K562 (cell line): Measurements from ENCODE around the gene C1orf167. TPM values are rescaled to one million over a fixed set of nuclear protein-coding genes. Genes with fewer than 3 reads are reported as not detected.

Experiments used
- MYC ChIP-seq, 2 experiments: fragments of 250-450 bp in 1 of 2; sonication (Bioruptor Pico) in 1 of 2; IDR thresholded peaks; 2 replicates each; pipeline versions ENCODE4 v1.5.1 to v1.6.1; 2012 to 2021; ENCODE audit warnings: low read depth in 2 of 2, borderline replicate concordance in 1 of 2, improper control_type of control experiment in 1 of 2, low read length in 1 of 2, mild to moderate bottlenecking in 1 of 2, moderate library complexity in 1 of 2
- polyA plus RNA-seq, 8 experiments: library from polyadenylated mRNA; depleted of rRNA in 4 of 8; stranded (reverse) in 5 of 8; unstranded in 3 of 8; fragments of >200 nt; fragmentation: Nextera tagmentation in 2 of 8; fragmentation: Illumina TruSeq in 1 of 8; extraction: Ambion mirVana in 2 of 8; extraction: Trizol in 1 of 8; gene quantifications; 2 replicates each; pipeline versions ENCODE4 v1.2.1 to v1.2.3, GENCODE V29; 2011 to 2014; ENCODE audit warnings: inconsistent platforms in 1 of 8, missing spikeins in 1 of 8
- total RNA-seq, 7 experiments: library from RNA; depleted of rRNA in 6 of 7; stranded (reverse); fragments of >200 nt in 6 of 7; fragmentation: Illumina TruSeq in 2 of 7; extraction: Trizol in 2 of 7; gene quantifications; 2 replicates each; pipeline versions ENCODE4 v1.2.1 to v1.2.3, GENCODE V29; 2011 to 2021; ENCODE audit warnings: low replicate concordance in 1 of 7
- TF ChIP-seq, protein P1 (sequence below): fragments of 450-650 bp; IDR thresholded peaks from 2 replicates; pipeline ENCODE4 v1.6.1; 2016; ENCODE audit warnings: mild to moderate bottlenecking, moderate library complexity
- TF ChIP-seq, protein P2 (sequence below): fragments of 200-800 bp; sonication (Bioruptor generic); IDR thresholded peaks from 2 replicates; pipeline ENCODE4 v1.6.1; 2016; ENCODE audit warnings: missing genetic modification characterization, missing compliant biosample characterization
- TF ChIP-seq, protein P3 (sequence below), 2 experiments: IDR thresholded peaks; 2 replicates each; pipeline ENCODE4 v1.6.1; 2011; ENCODE audit warnings: borderline replicate concordance in 1 of 2, control low read depth in 1 of 2, low read depth in 1 of 2, low read length in 1 of 2, mild to moderate bottlenecking in 1 of 2, mixed read lengths in 1 of 2, moderate library complexity in 1 of 2; ENCODE audit not compliant: insufficient read depth in 1 of 2, insufficient read length in 1 of 2, poor library complexity in 1 of 2, severe bottlenecking in 1 of 2; ENCODE audit errors: extremely low read depth in 1 of 2
- TF ChIP-seq, protein P4 (sequence below): fragments of 250-450 bp; sonication (Bioruptor Pico); IDR thresholded peaks from 2 replicates; pipeline ENCODE4 v1.9.0; 2021; ENCODE audit warnings: mild to moderate bottlenecking, inconsistent platforms

The C1orf167 gene
- total and polyA plus RNA-seq, 9 of the 15 experiments (the other 6 are each of a cell fraction or from before 2014, with no cell fraction given) = 0.22 to 0.86 (median 0.31) TPM; not detected in 2

DNA sequence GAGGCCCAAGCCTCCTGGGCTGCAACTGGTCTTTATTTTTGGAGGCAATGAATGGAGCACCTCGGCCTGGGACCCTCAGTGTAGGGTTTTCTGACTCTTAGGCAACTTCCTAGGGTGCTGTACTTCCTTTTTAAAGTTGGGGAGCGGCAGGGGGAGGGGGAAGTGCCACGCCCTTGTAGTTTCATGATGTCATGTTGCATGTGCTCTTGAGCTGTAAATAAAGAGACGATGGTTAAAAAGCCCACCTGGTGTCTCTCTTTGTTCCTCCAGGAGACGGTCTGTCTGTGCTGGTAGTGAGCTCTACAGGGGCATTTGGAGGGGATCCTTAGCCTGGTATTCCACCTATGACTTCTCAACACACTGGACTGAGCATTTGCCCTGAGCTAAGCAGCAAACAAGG is 36.4 kb upstream of the C1orf167 start (continued):
- TF ChIP-seq, protein P1, sequence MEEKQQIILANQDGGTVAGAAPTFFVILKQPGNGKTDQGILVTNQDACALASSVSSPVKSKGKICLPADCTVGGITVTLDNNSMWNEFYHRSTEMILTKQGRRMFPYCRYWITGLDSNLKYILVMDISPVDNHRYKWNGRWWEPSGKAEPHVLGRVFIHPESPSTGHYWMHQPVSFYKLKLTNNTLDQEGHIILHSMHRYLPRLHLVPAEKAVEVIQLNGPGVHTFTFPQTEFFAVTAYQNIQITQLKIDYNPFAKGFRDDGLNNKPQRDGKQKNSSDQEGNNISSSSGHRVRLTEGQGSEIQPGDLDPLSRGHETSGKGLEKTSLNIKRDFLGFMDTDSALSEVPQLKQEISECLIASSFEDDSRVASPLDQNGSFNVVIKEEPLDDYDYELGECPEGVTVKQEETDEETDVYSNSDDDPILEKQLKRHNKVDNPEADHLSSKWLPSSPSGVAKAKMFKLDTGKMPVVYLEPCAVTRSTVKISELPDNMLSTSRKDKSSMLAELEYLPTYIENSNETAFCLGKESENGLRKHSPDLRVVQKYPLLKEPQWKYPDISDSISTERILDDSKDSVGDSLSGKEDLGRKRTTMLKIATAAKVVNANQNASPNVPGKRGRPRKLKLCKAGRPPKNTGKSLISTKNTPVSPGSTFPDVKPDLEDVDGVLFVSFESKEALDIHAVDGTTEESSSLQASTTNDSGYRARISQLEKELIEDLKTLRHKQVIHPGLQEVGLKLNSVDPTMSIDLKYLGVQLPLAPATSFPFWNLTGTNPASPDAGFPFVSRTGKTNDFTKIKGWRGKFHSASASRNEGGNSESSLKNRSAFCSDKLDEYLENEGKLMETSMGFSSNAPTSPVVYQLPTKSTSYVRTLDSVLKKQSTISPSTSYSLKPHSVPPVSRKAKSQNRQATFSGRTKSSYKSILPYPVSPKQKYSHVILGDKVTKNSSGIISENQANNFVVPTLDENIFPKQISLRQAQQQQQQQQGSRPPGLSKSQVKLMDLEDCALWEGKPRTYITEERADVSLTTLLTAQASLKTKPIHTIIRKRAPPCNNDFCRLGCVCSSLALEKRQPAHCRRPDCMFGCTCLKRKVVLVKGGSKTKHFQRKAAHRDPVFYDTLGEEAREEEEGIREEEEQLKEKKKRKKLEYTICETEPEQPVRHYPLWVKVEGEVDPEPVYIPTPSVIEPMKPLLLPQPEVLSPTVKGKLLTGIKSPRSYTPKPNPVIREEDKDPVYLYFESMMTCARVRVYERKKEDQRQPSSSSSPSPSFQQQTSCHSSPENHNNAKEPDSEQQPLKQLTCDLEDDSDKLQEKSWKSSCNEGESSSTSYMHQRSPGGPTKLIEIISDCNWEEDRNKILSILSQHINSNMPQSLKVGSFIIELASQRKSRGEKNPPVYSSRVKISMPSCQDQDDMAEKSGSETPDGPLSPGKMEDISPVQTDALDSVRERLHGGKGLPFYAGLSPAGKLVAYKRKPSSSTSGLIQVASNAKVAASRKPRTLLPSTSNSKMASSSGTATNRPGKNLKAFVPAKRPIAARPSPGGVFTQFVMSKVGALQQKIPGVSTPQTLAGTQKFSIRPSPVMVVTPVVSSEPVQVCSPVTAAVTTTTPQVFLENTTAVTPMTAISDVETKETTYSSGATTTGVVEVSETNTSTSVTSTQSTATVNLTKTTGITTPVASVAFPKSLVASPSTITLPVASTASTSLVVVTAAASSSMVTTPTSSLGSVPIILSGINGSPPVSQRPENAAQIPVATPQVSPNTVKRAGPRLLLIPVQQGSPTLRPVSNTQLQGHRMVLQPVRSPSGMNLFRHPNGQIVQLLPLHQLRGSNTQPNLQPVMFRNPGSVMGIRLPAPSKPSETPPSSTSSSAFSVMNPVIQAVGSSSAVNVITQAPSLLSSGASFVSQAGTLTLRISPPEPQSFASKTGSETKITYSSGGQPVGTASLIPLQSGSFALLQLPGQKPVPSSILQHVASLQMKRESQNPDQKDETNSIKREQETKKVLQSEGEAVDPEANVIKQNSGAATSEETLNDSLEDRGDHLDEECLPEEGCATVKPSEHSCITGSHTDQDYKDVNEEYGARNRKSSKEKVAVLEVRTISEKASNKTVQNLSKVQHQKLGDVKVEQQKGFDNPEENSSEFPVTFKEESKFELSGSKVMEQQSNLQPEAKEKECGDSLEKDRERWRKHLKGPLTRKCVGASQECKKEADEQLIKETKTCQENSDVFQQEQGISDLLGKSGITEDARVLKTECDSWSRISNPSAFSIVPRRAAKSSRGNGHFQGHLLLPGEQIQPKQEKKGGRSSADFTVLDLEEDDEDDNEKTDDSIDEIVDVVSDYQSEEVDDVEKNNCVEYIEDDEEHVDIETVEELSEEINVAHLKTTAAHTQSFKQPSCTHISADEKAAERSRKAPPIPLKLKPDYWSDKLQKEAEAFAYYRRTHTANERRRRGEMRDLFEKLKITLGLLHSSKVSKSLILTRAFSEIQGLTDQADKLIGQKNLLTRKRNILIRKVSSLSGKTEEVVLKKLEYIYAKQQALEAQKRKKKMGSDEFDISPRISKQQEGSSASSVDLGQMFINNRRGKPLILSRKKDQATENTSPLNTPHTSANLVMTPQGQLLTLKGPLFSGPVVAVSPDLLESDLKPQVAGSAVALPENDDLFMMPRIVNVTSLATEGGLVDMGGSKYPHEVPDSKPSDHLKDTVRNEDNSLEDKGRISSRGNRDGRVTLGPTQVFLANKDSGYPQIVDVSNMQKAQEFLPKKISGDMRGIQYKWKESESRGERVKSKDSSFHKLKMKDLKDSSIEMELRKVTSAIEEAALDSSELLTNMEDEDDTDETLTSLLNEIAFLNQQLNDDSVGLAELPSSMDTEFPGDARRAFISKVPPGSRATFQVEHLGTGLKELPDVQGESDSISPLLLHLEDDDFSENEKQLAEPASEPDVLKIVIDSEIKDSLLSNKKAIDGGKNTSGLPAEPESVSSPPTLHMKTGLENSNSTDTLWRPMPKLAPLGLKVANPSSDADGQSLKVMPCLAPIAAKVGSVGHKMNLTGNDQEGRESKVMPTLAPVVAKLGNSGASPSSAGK = peak; percentile 76
- TF ChIP-seq, protein P2, sequence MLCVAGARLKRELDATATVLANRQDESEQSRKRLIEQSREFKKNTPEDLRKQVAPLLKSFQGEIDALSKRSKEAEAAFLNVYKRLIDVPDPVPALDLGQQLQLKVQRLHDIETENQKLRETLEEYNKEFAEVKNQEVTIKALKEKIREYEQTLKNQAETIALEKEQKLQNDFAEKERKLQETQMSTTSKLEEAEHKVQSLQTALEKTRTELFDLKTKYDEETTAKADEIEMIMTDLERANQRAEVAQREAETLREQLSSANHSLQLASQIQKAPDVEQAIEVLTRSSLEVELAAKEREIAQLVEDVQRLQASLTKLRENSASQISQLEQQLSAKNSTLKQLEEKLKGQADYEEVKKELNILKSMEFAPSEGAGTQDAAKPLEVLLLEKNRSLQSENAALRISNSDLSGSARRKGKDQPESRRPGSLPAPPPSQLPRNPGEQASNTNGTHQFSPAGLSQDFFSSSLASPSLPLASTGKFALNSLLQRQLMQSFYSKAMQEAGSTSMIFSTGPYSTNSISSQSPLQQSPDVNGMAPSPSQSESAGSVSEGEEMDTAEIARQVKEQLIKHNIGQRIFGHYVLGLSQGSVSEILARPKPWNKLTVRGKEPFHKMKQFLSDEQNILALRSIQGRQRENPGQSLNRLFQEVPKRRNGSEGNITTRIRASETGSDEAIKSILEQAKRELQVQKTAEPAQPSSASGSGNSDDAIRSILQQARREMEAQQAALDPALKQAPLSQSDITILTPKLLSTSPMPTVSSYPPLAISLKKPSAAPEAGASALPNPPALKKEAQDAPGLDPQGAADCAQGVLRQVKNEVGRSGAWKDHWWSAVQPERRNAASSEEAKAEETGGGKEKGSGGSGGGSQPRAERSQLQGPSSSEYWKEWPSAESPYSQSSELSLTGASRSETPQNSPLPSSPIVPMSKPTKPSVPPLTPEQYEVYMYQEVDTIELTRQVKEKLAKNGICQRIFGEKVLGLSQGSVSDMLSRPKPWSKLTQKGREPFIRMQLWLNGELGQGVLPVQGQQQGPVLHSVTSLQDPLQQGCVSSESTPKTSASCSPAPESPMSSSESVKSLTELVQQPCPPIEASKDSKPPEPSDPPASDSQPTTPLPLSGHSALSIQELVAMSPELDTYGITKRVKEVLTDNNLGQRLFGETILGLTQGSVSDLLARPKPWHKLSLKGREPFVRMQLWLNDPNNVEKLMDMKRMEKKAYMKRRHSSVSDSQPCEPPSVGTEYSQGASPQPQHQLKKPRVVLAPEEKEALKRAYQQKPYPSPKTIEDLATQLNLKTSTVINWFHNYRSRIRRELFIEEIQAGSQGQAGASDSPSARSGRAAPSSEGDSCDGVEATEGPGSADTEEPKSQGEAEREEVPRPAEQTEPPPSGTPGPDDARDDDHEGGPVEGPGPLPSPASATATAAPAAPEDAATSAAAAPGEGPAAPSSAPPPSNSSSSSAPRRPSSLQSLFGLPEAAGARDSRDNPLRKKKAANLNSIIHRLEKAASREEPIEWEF (CRISPR knock-in tag) = no peak
- TF ChIP-seq, protein P3, sequence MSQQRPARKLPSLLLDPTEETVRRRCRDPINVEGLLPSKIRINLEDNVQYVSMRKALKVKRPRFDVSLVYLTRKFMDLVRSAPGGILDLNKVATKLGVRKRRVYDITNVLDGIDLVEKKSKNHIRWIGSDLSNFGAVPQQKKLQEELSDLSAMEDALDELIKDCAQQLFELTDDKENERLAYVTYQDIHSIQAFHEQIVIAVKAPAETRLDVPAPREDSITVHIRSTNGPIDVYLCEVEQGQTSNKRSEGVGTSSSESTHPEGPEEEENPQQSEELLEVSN (IDR thresholded peaks at IDR 0.05; ENCODE audit: borderline replicate concordance in 1 of 2, extremely low read depth in 1 of 2, insufficient read depth in 1 of 2, insufficient read length in 1 of 2, low read depth in 1 of 2, low read length in 1 of 2, poor library complexity in 1 of 2, severe bottlenecking in 1 of 2) = peak in 1 of 2 experiments; percentile 15
- TF ChIP-seq, protein P4, sequence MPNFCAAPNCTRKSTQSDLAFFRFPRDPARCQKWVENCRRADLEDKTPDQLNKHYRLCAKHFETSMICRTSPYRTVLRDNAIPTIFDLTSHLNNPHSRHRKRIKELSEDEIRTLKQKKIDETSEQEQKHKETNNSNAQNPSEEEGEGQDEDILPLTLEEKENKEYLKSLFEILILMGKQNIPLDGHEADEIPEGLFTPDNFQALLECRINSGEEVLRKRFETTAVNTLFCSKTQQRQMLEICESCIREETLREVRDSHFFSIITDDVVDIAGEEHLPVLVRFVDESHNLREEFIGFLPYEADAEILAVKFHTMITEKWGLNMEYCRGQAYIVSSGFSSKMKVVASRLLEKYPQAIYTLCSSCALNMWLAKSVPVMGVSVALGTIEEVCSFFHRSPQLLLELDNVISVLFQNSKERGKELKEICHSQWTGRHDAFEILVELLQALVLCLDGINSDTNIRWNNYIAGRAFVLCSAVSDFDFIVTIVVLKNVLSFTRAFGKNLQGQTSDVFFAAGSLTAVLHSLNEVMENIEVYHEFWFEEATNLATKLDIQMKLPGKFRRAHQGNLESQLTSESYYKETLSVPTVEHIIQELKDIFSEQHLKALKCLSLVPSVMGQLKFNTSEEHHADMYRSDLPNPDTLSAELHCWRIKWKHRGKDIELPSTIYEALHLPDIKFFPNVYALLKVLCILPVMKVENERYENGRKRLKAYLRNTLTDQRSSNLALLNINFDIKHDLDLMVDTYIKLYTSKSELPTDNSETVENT = no peak
- TF ChIP-seq MYC (IDR thresholded peaks at IDR 0.05; ENCODE audit: low read depth, low read length) = peak; percentile 19; the same call in 1 of the 2 replicates
- TF ChIP-seq MYC (CRISPR knock-in tag; IDR thresholded peaks at IDR 0.05; ENCODE audit: borderline replicate concordance, low read depth) = no peak
